Ascending aorta (tissue), 2 donors: ENCODE data around the gene MYPN. TPM values are rescaled to one million over a fixed set of nuclear protein-coding genes. Genes with fewer than 3 reads are reported as not detected.

Experiments used
- DNase-seq, 2 donors: peaks; one replicate each; pipeline ENCODE4 v3.0.0-alpha.2; 2019; ENCODE audit warnings: low spot score in 2 of 2
- H3K27ac ChIP-seq, 2 donors: fragments of 200-600 bp; sonication (generic); one replicate each; pipeline ENCODE4 v1.5.1; 2016 to 2017; ENCODE audit warnings: mild to moderate bottlenecking in 1 of 2
- H3K27me3 ChIP-seq: fragments of 200-600 bp; sonication (generic); one replicate; pipeline ENCODE4 v1.5.1; 2017
- H3K36me3 ChIP-seq, 2 donors: fragments of 200-600 bp; sonication (generic); one replicate each; pipeline ENCODE4 v1.5.1; 2016
- H3K4me1 ChIP-seq, 2 donors: fragments of 200-600 bp; sonication (generic); one replicate each; pipeline ENCODE4 v1.5.1; 2016 to 2017; ENCODE audit warnings: mild to moderate bottlenecking in 1 of 2
- H3K4me3 ChIP-seq, 2 donors: fragments of 200-600 bp; sonication (generic); one replicate each; pipeline ENCODE4 v1.5.1; 2016 to 2017; ENCODE audit warnings: mild to moderate bottlenecking in 1 of 2
- H3K9me3 ChIP-seq, 2 donors: fragments of 200-600 bp; sonication (generic); one replicate each; pipeline ENCODE4 v1.5.1; 2016
- CTCF ChIP-seq, 3 experiments: fragments of 200-600 bp in 2 of 3; fragments of 450-650 bp in 1 of 3; sonication (generic) in 2 of 3; IDR thresholded peaks; one replicate each; pipeline ENCODE4 v1.5.1; 2016 to 2019; ENCODE audit warnings: antibody characterized with exemption in 3 of 3, mild to moderate bottlenecking in 1 of 3, moderate library complexity in 1 of 3
- intact Hi-C: fragments of 100-400 bp; cut with DNase I; formaldehyde crosslinking; loops from one replicate; pipeline ENCODE4 v1.15.1; 2023
- total RNA-seq: library from RNA; depleted of rRNA; stranded (reverse); fragments of >200 nt; gene quantifications from one replicate; pipeline ENCODE4 v1.1.0, GENCODE V29; 2016

Gene MYPN
- total RNA-seq, 1 donor from 2014 or later: not detected

DNA sequence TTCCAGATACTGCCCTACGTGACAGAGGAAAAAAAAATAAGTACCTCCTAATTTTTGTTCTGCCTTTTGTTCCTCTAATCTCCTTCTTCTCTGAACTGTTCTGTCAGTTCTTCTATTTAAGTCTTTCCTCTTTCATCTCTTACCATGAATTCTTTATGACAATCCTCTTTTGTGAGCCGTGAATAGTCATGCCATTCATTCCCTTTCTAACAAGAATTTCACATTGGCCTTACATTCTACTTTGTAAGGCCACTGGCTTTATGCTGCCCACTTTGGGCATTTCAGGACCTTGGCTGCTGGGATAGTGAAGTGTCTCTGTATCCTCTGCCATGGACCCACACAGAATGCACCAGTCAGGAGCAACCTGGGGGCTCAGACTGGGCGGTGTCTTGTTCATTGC, 69.7 kb downstream of the MYPN start:
- H3K27me3 ChIP-seq: no peaks in the 10 kb centered on the region
- H3K27ac ChIP-seq: no peak overlapping the region
- no peak for DNase-seq
- no peak for TF ChIP-seq CTCF (IDR thresholded peaks at IDR 0.05)
- no peaks in the 10 kb centered on the region for H3K4me1 ChIP-seq
- intact Hi-C loops: no loop called here
- no peaks in the 10 kb centered on the region for H3K9me3 ChIP-seq
- no peak overlapping the region for H3K4me3 ChIP-seq
- H3K36me3 ChIP-seq: no peaks in the 10 kb centered on the region

DNA sequence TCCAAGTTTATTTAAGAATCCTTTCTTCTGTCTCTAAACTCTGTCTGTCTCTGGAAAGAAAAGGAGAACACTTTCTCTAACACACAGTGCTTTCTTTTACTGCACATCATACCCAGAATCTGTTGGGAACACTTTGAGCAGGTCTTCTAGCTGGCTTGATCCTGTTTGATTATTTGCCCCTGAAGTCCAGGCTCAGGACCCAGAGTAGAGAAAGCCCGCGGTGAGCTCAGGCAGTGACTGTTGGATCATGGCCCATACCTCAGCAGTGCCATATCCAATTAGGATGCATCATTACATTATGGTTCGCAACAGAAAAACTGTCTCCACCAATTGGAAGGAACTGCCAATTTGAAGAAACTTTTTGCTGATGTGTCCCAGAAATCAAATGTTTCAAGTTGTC, 71.2 kb downstream of the MYPN start:
- no peaks in the 10 kb centered on the region for H3K36me3 ChIP-seq
- no peak overlapping the region for H3K27ac ChIP-seq
- H3K27me3 ChIP-seq: no peaks in the 10 kb centered on the region
- no peak overlapping the region for H3K4me3 ChIP-seq
- intact Hi-C loops: no loop called here
- DNase-seq: no peak
- no peaks in the 10 kb centered on the region for H3K9me3 ChIP-seq
- TF ChIP-seq CTCF (IDR thresholded peaks at IDR 0.05): no peak
- no peaks in the 10 kb centered on the region for H3K4me1 ChIP-seq

DNA sequence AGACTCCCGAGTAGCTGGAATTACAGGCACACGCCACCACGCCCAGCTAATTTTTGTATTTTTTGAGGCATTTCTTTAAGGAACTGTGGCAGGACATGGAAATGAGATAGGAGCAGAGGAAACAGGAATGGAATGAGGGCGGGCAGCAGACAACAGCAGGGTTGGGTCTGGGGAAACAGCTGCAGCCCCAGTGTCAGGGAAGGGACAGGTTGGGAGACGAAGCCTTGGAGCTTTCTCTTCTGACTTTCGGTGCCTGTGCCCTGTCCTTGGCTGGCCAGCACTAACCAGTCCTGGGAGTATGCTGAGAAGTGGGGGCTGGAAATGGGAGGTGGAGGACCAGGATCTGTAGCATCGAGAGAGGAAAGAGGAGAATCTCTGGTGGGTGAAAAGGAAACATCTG, 75.3 kb downstream of the MYPN start:
- intact Hi-C loops: no loop called here
- Histone ChIP-seq H3K4me3 (no peak overlapping the region), H3K9me3 (no peaks in the 10 kb centered on the region), H3K27ac (no peak overlapping the region), H3K36me3 (no peaks in the 10 kb centered on the region), H3K27me3 (no peaks in the 10 kb centered on the region), H3K4me1 (no peaks in the 10 kb centered on the region)
- DNase-seq: no peak
- no peak for TF ChIP-seq CTCF (IDR thresholded peaks at IDR 0.05)

DNA sequence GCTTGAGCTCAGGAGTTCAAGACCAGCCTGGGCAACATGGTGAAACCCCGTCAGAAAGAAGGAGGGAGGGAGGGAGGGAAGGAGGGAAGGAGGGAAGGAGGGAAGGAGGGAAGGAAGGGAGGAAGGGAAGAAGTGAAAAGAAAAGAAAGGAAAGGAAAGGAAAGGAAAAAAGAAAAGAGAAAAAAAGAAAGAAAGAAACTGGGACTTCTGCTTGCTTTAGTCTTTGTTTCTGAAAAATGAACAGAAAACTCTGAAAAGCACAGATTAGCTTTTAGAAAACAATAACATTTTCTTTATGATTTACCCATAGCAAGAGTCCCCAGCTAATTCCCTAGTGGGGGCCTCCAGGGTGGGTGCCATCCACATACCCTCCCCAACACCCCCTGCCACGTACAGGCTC, 75.8 kb downstream of the MYPN start:
- intact Hi-C loops: no loop called here
- no peaks in the 10 kb centered on the region for H3K4me1 ChIP-seq
- H3K9me3 ChIP-seq: no peaks in the 10 kb centered on the region
- H3K4me3 ChIP-seq: no peak overlapping the region
- H3K36me3 ChIP-seq: no peaks in the 10 kb centered on the region
- H3K27ac ChIP-seq: no peak overlapping the region
- DNase-seq: no peak
- no peak for TF ChIP-seq CTCF (IDR thresholded peaks at IDR 0.05)
- H3K27me3 ChIP-seq: no peaks in the 10 kb centered on the region

DNA sequence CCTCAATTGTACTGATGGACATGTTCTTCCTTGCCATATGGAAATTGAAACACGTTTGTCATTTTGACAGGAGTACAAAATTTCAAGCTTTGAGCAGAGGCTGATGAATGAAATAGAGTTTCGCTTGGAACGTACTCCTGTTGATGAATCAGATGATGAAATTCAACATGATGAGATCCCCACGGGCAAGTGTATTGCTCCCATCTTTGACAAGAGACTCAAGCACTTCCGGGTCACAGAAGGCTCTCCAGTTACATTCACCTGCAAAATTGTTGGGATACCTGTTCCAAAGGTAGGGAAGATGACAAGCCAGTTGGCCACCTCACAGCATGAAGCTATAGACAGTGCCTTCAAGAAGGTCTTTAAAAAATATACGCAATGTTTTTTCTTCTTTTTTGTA, 79.5 kb downstream of the MYPN start:
- H3K4me3 ChIP-seq: no peak overlapping the region
- H3K27ac ChIP-seq: no peak overlapping the region
- intact Hi-C loops: no loop called here
- DNase-seq: no peak
- no peaks in the 10 kb centered on the region for H3K9me3 ChIP-seq
- no peaks in the 10 kb centered on the region for H3K27me3 ChIP-seq
- H3K4me1 ChIP-seq: no peaks in the 10 kb centered on the region
- no peaks in the 10 kb centered on the region for H3K36me3 ChIP-seq
- no peak for TF ChIP-seq CTCF (IDR thresholded peaks at IDR 0.05)

DNA sequence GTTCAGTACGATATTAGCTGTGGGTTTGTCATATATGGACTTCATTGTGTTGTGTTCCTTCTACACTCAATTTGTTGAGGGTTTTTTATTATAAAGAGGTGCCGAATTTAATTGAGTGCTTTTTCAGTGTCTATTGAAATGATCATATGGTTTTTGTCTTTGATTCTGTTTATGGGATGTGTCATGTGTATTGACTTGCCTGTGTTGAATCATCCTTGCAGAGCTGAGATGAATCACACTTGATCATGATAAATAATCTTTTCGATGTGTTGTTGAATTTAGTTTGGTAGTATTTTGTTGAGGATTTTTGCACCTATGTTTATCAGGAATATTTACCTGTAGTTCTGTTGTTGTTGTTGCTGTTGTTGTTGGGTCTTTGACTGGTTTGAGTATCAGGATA, 82.8 kb downstream of the MYPN start:
- no peaks in the 10 kb centered on the region for H3K9me3 ChIP-seq
- no peak overlapping the region for H3K4me3 ChIP-seq
- TF ChIP-seq CTCF (IDR thresholded peaks at IDR 0.05): no peak
- no peaks in the 10 kb centered on the region for H3K27me3 ChIP-seq
- no peaks in the 10 kb centered on the region for H3K4me1 ChIP-seq
- no peak for DNase-seq
- intact Hi-C loops: no loop called here
- H3K27ac ChIP-seq: no peak overlapping the region
- H3K36me3 ChIP-seq: no peaks in the 10 kb centered on the region
